Neural crest cell (in vitro differentiated cells): ENCODE results near the gene SEMA3E. TPM values are rescaled to one million over a fixed set of nuclear protein-coding genes. Genes with fewer than 3 reads are reported as not detected.

Source experiments
- DNase-seq: peaks from one replicate; pipeline ENCODE4 v3.0.0; 2021; ENCODE audit warnings: low read depth, mixed read lengths, low spot score
- H3K27ac Mint-ChIP-seq: one replicate; pipeline ENCODE4 v1.8.0; 2021; ENCODE audit warnings: mild to moderate bottlenecking, mixed read lengths; ENCODE audit not compliant: unreplicated experiment
- H3K27me3 Mint-ChIP-seq: 2 replicates; pipeline ENCODE4 v1.8.0; 2021; ENCODE audit warnings: low read depth, mild to moderate bottlenecking, mixed read lengths
- H3K36me3 Mint-ChIP-seq: 2 replicates; pipeline ENCODE4 v1.8.0; 2021; ENCODE audit warnings: low read depth, mild to moderate bottlenecking, mixed read lengths
- H3K4me1 Mint-ChIP-seq: 2 replicates; pipeline ENCODE4 v1.8.0; 2021; ENCODE audit warnings: mixed read lengths
- H3K4me3 Mint-ChIP-seq: one replicate; pipeline ENCODE4 v1.8.0; 2021; ENCODE audit warnings: mild to moderate bottlenecking, mixed read lengths
- H3K9me3 Mint-ChIP-seq: 2 replicates; pipeline ENCODE4 v1.8.0; 2021; ENCODE audit warnings: mixed read lengths
- CTCF ChIP-seq: fragments of 200-600 bp; sonication (generic); conservative IDR thresholded peaks from 2 replicates; pipeline ENCODE4 v1.5.0; 2021; ENCODE audit warnings: antibody characterized with exemption, mild to moderate bottlenecking
- total RNA-seq: library from RNA; stranded (reverse); gene quantifications from 2 replicates; pipeline ENCODE4 v1.2.1, GENCODE V29; 2021

The SEMA3E gene
- total RNA-seq, 1 donor from 2014 or later, result 0.09 TPM

- Mint-ChIP-seq H3K4me1 (no peaks in the 10 kb centered on the region), H3K36me3 (no peaks in the 10 kb centered on the region), H3K9me3 (peaks cover 5% of the 10 kb centered on the region), H3K27ac (no peak overlapping the region), H3K27me3 (no peaks in the 10 kb centered on the region), H3K4me3 (no peak overlapping the region)
- TF ChIP-seq CTCF, result no peak
- no peak for DNase-seq
Measured at GRCh38 chr7:83478616-83479015, 170.3 kb downstream of the SEMA3E start.

- Mint-ChIP-seq H3K4me3 (no peak overlapping the region), H3K27me3 (no peaks in the 10 kb centered on the region), H3K9me3 (no peaks in the 10 kb centered on the region), H3K27ac (no peak overlapping the region), H3K36me3 (no peaks in the 10 kb centered on the region), H3K4me1 (no peaks in the 10 kb centered on the region)
- no peak for TF ChIP-seq CTCF
- no peak for DNase-seq
Measured at GRCh38 chr7:83476511-83477050, 172.4 kb downstream of the SEMA3E start.

GRCh38 chr7:83475420-83475819 is 173.5 kb downstream of the SEMA3E start:
- H3K36me3 Mint-ChIP-seq, result no peaks in the 10 kb centered on the region
- DNase-seq, result no peak
- no peak overlapping the region for H3K4me3 Mint-ChIP-seq
- no peaks in the 10 kb centered on the region for H3K4me1 Mint-ChIP-seq
- H3K9me3 Mint-ChIP-seq, result no peaks in the 10 kb centered on the region
- H3K27me3 Mint-ChIP-seq, result no peaks in the 10 kb centered on the region
- H3K27ac Mint-ChIP-seq, result no peak overlapping the region
- TF ChIP-seq CTCF, result peak; percentile 32

- Mint-ChIP-seq H3K27me3 (no peaks in the 10 kb centered on the region), H3K4me3 (no peak overlapping the region)
Measured at GRCh38 chr7:83472376-83472775, 176.6 kb downstream of the SEMA3E start.

GRCh38 chr7:83469491-83469890 is 179.4 kb downstream of the SEMA3E start:
- Mint-ChIP-seq H3K4me3 (no peak overlapping the region), H3K36me3 (no peaks in the 10 kb centered on the region), H3K27ac (no peak overlapping the region), H3K27me3 (peaks cover 5% of the 10 kb centered on the region), H3K9me3 (no peaks in the 10 kb centered on the region), H3K4me1 (peaks cover 18% of the 10 kb centered on the region)
- no peak for DNase-seq
- no peak for TF ChIP-seq CTCF

More at GRCh38 chr7:83472376-83472775, 176.6 kb downstream of the SEMA3E start:
- Mint-ChIP-seq H3K36me3 (no peaks in the 10 kb centered on the region), H3K9me3 (no peaks in the 10 kb centered on the region), H3K4me1 (peaks cover 15% of the 10 kb centered on the region), H3K27ac (no peak overlapping the region)
- TF ChIP-seq CTCF, result no peak
- DNase-seq, result no peak
